DMS 273 (cell line): ENCODE data around the gene PAK2.
A peak's percentile ranks its signal among the peaks of the same experiment; 100 is the strongest.
"Not testable (repeated sequence)": the region's sequence is repeated elsewhere in the genome, so short reads cannot be mapped to it uniquely, and the experiment has no call there.

Experiments used
- DNase-seq: peaks from one replicate; lab custom pipeline; 2025; ENCODE audit not compliant: unreplicated experiment; lab: John Stamatoyannopoulos, UW

Gene PAK2

DNA sequence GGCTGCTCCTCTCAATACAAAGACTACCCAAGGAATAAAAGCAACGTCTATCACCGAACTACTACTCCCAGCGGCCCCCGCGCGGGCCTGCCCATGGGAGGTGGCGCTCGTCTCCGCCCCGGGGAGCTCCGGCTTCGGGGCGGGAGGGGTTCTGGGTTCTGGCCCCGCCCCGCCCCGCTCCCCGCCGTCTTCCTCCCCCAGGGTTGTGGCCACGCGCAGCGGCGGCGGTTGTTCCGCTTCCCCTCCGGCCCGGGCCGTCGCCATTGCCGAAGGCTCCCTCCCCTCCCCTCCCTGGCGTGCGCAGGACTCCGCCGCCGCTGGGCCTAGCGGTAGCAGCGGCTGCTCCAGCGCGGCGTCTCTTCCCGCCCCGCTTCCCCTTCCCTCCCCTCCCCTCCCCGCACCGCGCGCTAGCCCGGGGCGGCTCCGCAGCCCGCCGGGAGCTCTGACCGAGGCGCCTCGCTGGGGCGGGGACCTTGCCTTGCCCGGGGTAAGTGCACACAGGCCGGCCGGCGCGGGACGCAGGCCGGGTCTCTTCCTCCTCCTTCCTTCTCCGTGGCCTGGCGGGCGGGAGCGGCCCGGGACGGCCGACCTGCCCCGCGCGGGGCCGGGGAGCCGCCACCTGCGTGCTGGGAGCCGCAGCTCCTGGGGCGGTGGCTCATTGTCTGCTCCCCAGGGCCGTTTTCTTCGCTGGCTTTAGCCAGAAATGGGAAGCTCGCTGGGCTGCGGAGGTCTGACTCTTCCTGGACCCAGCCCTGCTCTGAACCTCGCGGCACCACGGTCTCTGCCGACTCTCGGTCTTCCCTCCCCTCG lies at the start of gene PAK2:
Gene PAK2, plus strand, starts transcription at position 187 of the 810 bp plus-strand sequence. CDS start 42,790 bp downstream, outside the sequence.
- peak; percentile 98 for DNase-seq

DNA sequence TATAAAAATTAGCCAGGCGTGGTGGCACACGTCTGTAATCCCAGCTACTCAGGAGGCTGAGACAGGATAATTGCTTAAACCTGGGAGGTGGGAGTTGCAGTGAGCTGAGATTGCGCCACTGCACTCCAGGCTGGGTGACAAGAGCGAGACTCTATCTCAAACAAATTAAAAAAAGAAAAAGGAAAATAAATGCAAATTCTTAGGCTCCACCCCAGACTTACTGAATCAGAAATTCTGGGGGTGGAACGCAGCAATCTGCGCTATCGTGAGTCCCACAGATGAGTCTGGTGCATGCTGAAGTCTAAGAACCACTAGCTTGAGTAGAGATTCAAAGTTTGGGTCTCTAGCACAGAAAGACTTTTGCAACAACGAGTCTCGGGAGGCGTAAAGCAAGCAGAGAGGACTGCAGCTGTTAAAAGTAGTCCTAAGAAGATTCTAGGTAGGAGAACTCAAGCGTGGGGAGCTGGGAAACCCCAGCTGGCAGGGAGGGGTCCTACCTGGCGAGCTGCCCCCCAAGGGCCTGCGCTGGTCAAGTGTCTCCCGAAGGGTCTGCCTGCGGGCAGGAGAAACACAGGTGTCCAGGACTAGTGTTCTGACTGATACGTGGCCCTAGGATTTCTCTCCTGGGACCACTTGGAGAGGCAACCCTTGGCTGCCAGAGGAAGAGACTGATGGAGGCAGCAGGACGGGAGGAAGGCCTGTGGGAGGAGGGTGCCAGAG lies 49.6 kb upstream of the PAK2 start:
- no peak for DNase-seq

- DNase-seq = no peak
Measured at GRCh38 chr3:196691386-196691785, 48.3 kb upstream of the PAK2 start.

DNA sequence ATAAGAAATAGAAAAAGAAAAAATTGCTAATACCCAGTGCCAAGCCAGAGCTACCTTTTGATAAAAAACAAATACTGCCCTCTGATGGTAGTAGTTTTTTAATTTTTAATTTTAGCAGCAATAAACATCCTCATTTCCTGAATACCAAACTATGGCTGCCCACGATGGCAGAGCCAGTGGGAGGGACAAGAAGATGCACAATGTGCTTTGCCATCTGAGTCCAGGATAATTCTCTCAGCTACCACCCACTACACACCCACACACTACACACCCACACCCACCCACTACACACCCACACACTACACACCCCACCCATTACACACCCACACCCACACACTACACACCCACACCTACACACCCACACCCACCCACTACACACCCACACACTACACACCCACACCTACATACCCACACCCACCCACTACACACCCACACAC lies 45.4 kb upstream of the PAK2 start:
- DNase-seq = peak; percentile 52

GRCh38 chr3:196694941-196695848 lies 44.5 kb upstream of the PAK2 start:
- no peak for DNase-seq

DNA sequence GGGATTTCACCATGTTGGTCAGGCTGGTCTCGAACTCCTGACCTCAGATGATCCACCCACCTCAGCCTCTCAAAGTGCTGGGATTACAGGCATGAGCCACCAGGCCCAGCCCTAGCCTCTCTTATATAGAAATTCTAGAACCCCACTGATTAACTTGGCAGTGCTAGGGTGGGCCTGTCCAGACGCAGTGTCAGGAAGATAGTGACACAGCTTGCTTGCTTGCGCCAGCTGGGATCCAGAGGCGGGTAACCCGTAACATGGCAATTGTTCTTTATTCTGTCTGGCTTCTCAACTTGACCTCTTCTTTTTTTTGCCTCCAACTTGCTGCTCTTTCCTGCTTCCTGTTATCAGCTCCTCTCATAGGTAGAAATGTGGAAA lies 43.8 kb upstream of the PAK2 start:
- no peak for DNase-seq

DNA sequence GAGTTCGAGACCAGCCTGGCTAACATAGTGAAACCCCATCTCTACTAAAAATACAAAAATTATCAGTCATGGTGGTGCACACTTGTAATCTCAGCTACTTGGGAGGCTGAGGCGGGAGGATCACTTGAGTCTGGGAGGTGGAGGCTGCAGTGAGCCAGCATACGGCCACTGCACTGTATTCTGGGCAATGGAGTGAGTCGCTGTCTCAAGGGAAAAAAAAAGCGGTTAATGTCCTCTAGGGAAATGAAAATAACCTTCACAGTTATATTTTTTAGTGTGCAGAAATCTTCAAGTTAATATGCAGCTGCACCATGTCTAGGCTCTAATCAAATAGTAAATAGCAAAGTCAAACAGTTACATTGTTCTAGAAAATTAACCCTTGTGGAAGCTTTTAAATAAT lies 42.4 kb upstream of the PAK2 start:
- no peak for DNase-seq

DNA sequence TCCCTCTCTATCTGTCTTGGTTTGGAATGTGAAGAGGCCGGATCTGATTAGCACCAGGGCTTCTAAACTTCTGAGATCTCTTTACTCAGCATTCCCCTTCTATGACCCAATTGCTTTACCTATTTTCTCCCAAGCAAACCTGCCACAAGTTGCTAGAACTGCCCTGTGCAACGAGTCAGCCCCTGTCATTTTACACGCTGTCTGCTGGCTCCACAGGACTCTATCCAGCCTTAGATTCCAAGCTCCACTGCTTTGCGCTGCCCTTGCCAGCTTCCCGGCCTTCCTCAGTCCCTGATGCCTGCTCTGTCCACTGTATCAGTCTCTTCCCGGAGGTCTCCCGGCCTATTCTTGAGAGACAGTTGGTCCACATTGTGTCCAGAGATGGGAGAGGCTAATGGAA lies 39.9 kb upstream of the PAK2 start:
- no peak for DNase-seq

- no peak for DNase-seq
Measured at GRCh38 chr3:196700801-196701200, 38.9 kb upstream of the PAK2 start.

DNA sequence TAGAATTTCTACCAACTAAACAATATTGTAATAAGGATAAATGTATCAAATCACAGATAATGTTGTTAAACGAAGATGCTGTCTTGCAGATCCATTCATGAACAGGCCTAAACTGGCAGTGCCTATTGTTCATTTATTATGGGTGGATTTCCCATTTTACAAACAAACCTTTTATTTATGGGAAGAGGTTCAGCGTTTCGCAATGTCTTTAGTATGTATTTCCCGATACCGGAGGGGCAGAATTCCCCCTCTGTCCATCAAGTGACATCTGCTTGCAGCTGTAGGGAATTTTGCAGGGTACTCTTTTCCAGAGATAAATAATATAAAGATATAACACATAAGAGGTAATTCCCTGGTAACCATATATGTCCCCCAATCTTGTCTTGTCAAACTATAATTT lies 33.3 kb upstream of the PAK2 start:
- DNase-seq = no peak

DNA sequence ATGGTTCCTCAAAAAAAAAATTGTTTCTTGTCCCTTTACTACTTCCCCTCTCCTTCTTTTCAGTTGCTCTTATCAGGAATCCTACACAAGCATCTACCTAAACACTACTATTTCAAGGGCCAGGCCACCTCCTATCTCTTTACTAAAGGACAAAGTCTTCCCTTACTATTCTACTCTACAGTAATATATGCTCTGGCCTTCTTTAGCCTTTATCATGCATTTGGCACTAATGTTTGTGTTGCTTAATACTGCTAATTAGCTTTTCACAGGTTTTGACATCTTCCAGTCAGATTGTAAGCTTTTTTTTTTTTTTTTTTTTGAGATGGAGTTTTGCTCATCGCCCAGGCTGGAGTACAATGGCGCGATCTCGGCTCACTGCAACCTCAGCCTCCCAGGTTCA lies 32.9 kb upstream of the PAK2 start:
- DNase-seq = no peak

DNA sequence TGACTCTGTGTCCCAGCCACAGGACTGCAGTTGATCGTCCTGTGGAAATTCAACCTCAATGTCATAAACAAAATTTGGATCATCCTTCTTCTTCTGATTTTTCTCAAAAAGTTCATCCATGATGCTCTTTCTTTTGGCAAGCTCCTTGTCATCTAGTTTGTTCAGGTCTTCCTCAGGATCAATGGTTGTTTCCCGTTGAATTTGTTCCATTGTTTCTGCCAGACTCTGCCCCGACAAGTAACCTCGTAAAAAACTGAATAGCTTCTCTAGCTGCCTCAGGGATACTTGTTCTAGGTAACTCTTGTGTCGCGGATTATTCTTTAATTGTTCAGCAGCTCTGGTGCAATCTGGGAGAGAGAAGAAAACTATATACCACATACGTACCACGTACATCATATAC lies 32.1 kb upstream of the PAK2 start:
- DNase-seq = no peak

- DNase-seq = no peak
Measured at GRCh38 chr3:196708467-196708866, 31.2 kb upstream of the PAK2 start.

DNA sequence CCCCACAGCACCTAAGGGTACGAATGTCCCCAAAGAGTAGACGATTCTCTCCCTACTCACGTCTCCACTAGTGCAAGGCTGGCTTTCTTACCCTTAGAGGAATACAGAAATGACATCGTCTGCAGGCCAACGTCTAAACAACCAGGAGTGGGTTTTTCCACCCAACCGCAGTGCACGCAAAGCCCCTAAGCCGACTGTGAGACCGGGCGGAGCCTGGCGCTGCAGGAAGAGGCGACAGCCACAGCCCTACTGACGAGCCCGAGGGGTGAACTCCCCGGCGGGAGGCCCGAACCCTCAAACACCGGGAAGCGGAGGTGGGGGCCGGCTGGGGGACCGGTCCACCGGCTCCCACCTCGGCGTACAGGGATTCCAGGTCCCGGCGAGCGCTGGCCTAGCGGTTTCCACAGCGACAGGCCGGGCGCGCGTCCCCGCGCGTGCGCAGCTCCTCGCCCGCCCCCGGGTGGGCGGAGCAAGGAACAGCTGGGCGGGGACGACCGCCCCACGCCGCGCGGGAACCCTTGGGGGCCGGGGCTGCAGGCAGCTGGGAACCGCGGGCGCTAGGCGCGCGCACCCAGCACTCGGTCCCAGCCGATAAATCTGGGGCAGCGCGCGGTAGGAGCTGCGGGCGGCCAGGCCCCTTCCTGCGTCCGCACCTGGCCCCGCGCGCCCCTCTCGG lies 27.7 kb upstream of the PAK2 start, which contains the start of the genes CEP19 and PIGX:
Gene CEP19, minus strand, starts transcription at position 413 of the 676 bp plus-strand sequence. CDS start 3,593 bp downstream, outside the sequence.
Gene PIGX, plus strand, starts transcription at position 540 of the 676 bp plus-strand sequence.
- peak; percentile 97 for DNase-seq

DNA sequence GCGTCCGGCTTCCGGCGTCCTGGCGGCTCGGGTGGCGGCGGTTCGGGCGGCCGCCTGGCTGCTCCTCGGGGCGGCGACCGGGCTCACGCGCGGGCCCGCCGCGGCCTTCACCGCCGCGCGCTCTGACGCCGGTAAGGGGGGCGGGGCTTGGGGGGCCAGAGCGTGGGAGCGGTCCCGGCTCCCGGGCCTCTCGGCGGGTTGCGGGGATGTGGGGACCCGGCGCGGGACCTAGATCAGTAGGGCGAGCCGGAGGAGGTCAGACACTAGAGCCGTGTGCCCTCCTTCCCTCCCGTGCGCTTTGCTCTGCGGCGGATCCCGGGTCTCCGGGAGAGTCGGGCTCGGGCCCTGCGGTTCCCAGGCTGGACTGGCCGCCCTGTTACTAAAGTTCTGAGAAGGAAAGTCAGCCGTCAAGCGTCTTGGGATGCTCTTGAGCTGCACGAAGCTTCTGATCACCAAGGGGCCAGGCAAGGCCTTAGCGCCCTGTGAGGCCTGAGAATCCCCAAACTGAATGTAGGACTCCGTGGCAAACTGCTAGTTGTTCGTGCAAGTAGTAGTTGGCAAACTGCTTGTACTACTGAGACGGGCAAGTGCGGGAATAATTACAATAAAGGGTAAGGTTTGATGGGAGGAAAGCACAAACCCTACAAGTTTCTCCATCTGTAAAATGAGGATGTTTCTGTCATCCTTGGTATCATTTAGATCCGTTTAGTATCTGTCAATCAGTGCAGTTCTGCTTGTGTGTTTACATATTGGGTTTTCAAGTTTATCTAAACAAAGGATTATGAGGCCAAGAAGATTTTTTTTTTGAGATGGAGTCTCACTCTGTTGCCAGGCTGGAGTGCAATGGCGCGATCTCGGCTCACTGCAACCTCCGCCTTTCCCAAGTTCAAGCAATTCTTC lies 26.9 kb upstream of the PAK2 start:
- no peak for DNase-seq

DNA sequence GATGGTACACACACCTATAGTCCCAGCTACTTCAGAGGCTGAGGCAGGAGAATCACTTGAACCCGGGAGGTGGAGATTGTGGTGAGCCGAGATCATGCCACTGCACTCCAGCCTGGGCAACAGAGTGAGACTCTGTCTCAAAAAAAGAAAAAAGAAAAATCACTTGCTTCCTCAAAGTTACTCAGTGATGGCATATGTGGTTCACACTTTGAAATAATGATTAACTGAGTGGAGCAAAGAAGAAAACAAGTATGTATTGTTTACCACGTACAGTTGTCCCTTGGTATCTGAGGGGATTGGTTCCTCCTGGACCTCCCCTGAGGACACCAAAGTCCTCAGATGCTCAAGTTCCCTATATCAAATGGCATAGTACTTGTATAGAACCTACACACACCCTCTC lies 22.5 kb upstream of the PAK2 start:
- DNase-seq = not testable (repeated sequence)

GRCh38 chr3:196721097-196721496 lies 18.6 kb upstream of the PAK2 start:
- DNase-seq = no peak

- no peak for DNase-seq
Measured at GRCh38 chr3:196726788-196727675, 12.6 kb upstream of the PAK2 start.

DNA sequence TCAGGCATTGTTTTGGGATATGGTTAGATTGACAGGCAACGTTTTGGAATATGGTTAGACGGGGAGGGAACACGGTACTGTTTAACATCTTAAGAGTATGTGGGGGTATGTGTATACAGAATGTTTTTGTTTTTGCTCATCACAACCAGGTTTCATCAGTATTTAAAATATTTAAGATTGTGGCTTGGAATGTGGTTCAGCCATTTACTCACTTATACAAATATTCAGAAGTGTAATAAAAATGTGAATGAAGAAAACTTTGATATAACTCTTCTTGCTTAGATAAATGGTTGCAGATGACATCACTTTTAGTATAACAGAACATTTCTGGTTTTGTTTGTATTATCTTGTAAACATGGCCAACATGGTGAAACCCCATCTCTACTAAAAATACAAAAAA lies 3.9 kb upstream of the PAK2 start:
- no peak for DNase-seq
